Uterus (tissue), 2 donors: ENCODE measurements around the gene LGR6.

Source experiments
- CTCF ChIP-seq, 4 experiments: fragments of 200-600 bp in 2 of 4; fragments of 450-650 bp in 2 of 4; sonication (generic) in 2 of 4; IDR thresholded peaks; one replicate each; pipeline ENCODE4 v1.5.1; 2016 to 2019; ENCODE audit warnings: antibody characterized with exemption in 4 of 4, mild to moderate bottlenecking in 2 of 4, moderate library complexity in 1 of 4
- POLR2A ChIP-seq, 2 donors: fragments of 450-650 bp; IDR thresholded peaks; one replicate each; pipeline ENCODE4 v1.6.1; 2016; ENCODE audit warnings: antibody characterized with exemption in 2 of 2, mild to moderate bottlenecking in 1 of 2, moderate library complexity in 1 of 2

DNA sequence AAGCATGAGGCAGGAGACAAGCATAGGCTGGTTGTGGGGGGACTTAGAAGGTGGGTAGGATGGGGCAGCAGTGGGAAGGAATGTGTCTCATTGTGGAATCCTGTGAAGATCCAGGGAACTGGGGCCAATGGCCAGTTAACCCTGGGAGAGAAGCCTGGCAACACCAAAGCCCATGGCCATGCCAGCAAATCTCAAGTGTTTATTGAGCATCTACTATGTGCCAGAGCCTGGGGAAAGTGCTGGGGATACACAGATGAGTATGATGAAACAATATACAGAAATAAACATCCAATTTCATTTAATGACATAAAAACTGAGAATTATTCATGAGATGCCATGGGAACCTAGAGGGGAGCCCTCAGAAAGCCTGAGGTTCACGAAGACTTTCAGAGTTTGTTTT lies 17.4 kb downstream of the LGR6 start:
- no peak for TF ChIP-seq POLR2A (IDR thresholded peaks at IDR 0.05)
- no peak for TF ChIP-seq CTCF (IDR thresholded peaks at IDR 0.05)
